CD4-positive, alpha-beta T cell treated with Interferon alpha-2 for 1 hour (primary cell): ENCODE results near the gene PRELID3B.
"Not testable (repeated sequence)": the region's sequence is repeated elsewhere in the genome, so short reads cannot be mapped to it uniquely, and the experiment has no call there.

Source experiments
- DNase-seq, 2 donors: peaks; one replicate each; pipeline ENCODE4 v3.0.0-alpha.2; 2020 to 2022

Gene PRELID3B

DNA sequence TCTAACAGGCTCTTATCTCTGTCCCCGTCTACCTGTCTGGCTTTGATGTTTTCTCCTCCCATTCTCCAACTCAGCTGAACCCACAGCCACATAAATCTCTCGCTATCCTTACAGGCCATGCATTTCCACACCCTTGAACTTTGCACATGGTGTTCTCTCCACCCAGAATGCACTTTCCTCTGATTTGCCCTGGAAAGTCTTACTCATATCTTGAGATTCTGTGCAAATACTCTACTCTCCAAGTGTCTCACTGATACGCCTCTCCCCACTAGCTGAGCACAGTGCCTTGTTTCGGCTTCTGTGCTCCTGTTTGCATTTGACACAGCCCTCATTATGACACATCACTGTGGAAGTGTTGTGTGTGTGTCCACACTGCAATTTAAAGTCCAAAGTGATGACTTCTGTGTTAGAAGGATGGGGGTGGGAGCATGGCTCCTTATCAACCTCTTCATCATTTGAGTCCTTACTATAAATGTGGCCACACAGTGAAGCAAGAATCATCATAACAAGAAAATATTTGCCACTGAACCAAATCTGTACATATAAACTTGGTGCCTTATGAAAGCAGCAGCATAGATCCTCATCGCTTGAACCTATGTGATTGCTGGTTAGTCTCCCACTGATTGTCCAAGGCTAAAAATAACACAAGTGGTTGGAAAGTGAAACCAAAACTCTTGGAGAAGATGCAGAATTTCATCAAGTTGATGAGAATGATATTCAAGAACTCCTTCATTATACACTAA lies 5.5 kb upstream of the PRELID3B start:
- no peak for DNase-seq

- DNase-seq = no peak
Observed at GRCh38 chr20:59046862-59047261, 4.3 kb upstream of the PRELID3B start.

DNA sequence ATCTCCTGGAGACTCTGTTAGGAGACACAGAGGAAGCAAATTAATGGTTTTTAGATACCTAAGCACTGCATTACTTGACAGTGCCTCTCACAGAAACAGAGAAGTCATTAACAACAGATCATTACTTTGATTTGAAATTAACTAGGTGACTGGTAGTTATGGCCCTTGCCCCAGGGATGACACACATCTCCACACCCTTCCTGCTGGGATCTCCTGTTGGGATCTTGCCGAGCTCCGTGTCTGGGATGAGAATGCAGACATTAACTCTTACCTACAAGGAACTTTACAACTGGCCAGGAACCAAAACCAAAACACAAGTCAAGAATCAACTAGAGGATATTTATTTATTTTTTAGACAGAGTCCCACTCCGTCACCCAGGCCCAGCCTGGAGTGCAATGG lies 2.2 kb upstream of the PRELID3B start:
- no peak for DNase-seq

DNA sequence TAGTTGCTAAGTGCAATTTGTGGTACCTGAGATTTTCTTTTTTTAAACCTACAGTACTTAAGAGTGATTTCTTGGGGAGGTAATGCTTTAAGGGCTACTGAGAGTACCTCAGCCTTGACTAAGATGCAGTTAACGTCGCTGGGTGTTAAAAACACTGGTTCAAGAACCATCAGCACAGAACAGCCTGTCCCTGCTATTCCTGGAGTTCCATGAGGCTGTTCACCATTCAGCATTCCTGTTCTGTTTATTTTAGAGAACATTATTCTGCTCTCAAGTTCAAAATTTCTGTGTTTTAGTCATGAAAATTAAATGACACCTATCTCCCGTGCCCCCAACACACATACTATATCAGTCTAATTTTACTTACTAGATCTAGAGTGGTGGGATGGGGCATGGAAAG lies 1.7 kb upstream of the PRELID3B start:
- DNase-seq = no peak

GRCh38 chr20:59043698-59044097 lies 1.1 kb upstream of the PRELID3B start:
- no peak for DNase-seq

GRCh38 chr20:59042796-59043631 lies 428 bp upstream of the PRELID3B start:
- peak; percentile 95 to 96 for DNase-seq

- DNase-seq = not testable (repeated sequence)
Observed at GRCh38 chr20:59041487-59041886, 1.1 kb downstream of the PRELID3B start.

GRCh38 chr20:59040667-59041066 lies 1.9 kb downstream of the PRELID3B start:
- no peak for DNase-seq

- peak in 1 of 2 donors; percentile 18 for DNase-seq
Observed at GRCh38 chr20:59039233-59039632, 3.4 kb downstream of the PRELID3B start.

- DNase-seq = no peak
Observed at GRCh38 chr20:59037386-59037785, 5.2 kb downstream of the PRELID3B start.

DNA sequence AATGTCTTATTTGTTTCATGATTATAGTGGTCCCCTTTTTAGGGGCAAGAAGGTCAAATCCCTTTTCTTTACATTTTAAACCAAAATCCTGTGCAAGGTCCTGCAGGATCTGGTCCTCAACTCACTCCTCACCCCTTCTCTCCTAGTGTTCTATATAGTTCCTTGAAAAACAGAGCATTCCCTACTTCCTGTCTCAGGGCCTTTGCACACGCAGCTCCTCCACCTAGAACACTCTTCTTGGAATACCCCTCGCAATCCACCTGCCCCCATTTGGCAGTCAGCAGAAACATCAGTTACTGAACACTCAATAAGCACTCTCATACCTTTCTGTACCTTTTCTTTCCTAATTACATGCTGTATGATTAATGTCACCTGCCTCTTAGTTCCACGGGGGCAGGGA lies 7.2 kb downstream of the PRELID3B start:
- DNase-seq = no peak

- DNase-seq = no peak
Observed at GRCh38 chr20:59033616-59034165, 8.9 kb downstream of the PRELID3B start.

DNA sequence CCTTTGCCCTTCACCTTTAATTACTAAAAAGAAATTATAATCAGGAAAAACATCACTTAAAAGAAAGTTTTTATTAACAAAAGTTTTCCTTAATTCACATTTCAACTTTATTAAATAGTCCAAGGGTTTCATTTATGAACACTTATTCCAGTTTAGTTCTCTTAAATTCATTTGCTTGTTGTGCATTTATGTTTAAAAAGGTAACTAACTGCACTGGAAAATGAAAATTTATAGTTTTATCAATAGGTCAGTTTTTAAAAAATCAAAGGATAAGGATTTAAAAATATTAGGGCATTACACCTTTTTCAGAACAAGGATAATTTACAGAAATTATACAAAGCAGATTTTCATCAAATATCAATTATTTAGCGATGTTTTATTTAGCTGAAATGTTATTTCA lies 9.5 kb downstream of the PRELID3B start:
- DNase-seq = no peak

DNA sequence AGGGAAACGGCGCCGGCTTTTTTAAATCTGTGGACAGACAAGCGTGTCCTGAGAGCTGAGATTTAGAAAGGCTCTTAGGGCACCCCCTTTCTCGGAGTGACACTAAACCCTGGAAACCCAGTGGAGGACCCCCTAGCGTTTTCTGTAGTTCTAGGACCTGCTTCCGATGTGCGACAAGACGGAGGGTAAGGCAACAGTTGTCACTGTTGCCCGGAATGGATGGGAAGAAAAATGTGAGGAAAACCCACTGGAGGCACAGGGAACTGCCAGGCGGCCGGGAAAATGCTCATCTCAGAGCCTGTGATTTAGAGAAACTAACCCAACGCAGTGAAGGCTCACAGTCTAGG lies 9.9 kb downstream of the PRELID3B start:
- no peak for DNase-seq

GRCh38 chr20:59032023-59032712 lies 10.4 kb downstream of the PRELID3B start, which contains the start of gene ATP5F1E:
Gene ATP5F1E (minus strand): TSS chr20:59032335. CDS start chr20:59032251, 84 bp downstream.
- peak; percentile 97 to 98 for DNase-seq

DNA sequence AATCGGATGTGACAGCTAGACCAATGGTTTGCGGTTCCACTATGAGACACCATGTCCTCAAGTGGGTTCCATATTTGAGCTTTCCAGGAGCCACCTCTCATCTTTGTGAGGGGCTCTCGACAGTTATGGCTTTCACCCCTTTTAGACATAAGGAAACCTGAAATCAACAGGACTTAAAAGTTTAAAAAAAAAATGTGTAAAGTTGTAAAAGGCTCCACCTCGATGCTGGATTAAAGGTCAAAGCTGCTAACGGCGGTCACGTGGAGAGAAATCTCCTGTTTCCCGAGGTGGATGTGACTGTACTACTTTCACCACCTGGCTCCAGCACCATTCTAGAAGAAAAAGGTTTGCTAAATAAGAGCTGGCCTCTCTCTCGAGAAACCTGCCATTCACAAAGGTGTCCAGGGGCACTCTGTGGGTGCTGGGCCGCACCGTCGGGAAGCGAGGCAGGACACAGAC lies 11.0 kb downstream of the PRELID3B start:
- peak in 1 of 2 donors; percentile 42 for DNase-seq

DNA sequence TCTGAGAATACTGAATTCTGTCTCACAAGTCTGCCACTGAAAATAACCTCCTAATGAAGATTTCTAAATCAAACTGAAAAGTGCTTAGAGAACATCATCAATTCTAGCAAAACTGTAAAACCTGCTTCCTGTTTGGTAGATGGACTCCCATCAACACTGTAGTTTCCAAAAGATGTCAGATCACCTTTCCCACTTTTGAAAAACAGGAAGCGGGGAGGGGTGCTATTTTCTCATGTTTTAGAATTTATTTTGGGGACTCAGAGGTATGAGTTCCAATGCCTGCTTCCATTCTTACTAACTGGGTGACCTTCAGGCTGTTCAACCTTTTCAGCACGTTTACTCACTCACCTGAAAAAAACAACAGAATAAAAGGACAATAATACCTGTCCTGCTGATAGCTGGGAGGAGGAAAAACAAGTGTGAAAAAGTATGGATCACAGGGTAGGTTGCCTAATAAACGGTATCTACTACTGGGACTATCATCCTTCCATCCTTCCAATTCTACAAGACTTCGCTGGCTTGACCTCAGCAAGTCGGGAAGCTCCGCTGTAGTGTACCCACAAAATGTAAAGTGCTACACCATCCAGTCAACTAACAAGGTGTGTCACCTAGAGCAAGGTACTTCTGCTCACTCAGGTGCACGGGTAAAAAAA lies 11.5 kb downstream of the PRELID3B start:
- no peak for DNase-seq

GRCh38 chr20:59028812-59029211 lies 13.8 kb downstream of the PRELID3B start:
- DNase-seq = no peak

- DNase-seq = no peak
Observed at GRCh38 chr20:59027741-59028320, 14.8 kb downstream of the PRELID3B start.

GRCh38 chr20:59026904-59027740 lies 15.5 kb downstream of the PRELID3B start:
- DNase-seq = no peak

DNA sequence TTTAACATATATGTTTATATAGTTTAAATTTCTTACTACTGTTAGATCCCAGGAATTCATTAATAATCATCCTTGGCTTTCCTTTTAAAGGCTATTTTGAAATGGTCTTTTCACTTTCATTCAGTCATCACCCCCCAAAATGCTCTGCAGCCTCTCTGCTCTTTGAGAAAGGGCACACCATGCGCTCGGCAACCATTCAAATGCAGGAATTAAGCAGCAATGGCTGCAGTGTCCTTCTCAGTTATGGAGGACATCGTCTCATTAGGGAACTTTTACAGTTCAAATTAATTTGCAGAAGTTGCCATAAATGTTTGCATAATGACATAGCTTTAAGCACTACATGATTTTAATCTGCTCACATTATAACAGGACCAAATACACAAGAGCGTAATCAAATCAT lies 17.1 kb downstream of the PRELID3B start:
- no peak for DNase-seq
